ENCODE results near the gene TSPAN5. TPM values are rescaled to one million over a fixed set of nuclear protein-coding genes. Genes with fewer than 3 reads are reported as not detected.
"Not testable (repeated sequence)": the region's sequence is repeated elsewhere in the genome, so short reads cannot be mapped to it uniquely, and the experiment has no call there.

Gene TSPAN5
- total RNA-seq, 1 donor from 2014 or later, result 24.9 TPM

- TF ChIP-seq CTCF (conservative IDR thresholded peaks at IDR 0.05; ENCODE audit: low read depth, low read length), result no peak
- DNase-seq (ENCODE audit: low read depth), result no peak
- no peak overlapping the region for H3K4me3 ChIP-seq (ENCODE audit: low read depth, low read length)
These were observed 188.0 kb downstream of the TSPAN5 start for GRCh38 chr4:98470366-98470765.

- no peak for TF ChIP-seq CTCF (conservative IDR thresholded peaks at IDR 0.05; ENCODE audit: low read depth, low read length)
- H3K4me3 ChIP-seq (ENCODE audit: low read depth, low read length), result no peak overlapping the region
- DNase-seq (ENCODE audit: low read depth), result no peak
These were observed 188.6 kb downstream of the TSPAN5 start for GRCh38 chr4:98469771-98470170.

GRCh38 chr4:98468709-98469108 lies 189.7 kb downstream of the TSPAN5 start:
- no peak overlapping the region for H3K4me3 ChIP-seq (ENCODE audit: low read depth, low read length)
- DNase-seq (ENCODE audit: low read depth), result no peak
- TF ChIP-seq CTCF (conservative IDR thresholded peaks at IDR 0.05; ENCODE audit: low read depth, low read length), result no peak

- DNase-seq (ENCODE audit: low read depth), result peak; percentile 72
- H3K4me3 ChIP-seq (ENCODE audit: low read depth, low read length), result peak overlapping the region; percentile 54
- peak; percentile 83 for TF ChIP-seq CTCF (conservative IDR thresholded peaks at IDR 0.05; ENCODE audit: low read depth, low read length)
These were observed 190.8 kb downstream of the TSPAN5 start for GRCh38 chr4:98467627-98468072.

- TF ChIP-seq CTCF (conservative IDR thresholded peaks at IDR 0.05; ENCODE audit: low read depth, low read length), result no peak
- H3K4me3 ChIP-seq (ENCODE audit: low read depth, low read length), result no peak overlapping the region
- DNase-seq (ENCODE audit: low read depth), result no peak
These were observed 191.4 kb downstream of the TSPAN5 start for GRCh38 chr4:98466868-98467599.

GRCh38 chr4:98462487-98462886 lies 195.9 kb downstream of the TSPAN5 start:
- H3K4me3 ChIP-seq (ENCODE audit: low read depth, low read length), result no peak overlapping the region
- TF ChIP-seq CTCF (conservative IDR thresholded peaks at IDR 0.05; ENCODE audit: low read depth, low read length), result no peak
- DNase-seq (ENCODE audit: low read depth), result no peak

- DNase-seq (ENCODE audit: low read depth), result not testable (repeated sequence)
These were observed 197.1 kb downstream of the TSPAN5 start for GRCh38 chr4:98461121-98461865.

GRCh38 chr4:98457422-98457821 lies 201.0 kb downstream of the TSPAN5 start:
- DNase-seq (ENCODE audit: low read depth); H3K4me3 ChIP-seq (ENCODE audit: low read depth, low read length): not testable (repeated sequence)

More at GRCh38 chr4:98461121-98461865, 197.1 kb downstream of the TSPAN5 start:
- H3K4me3 ChIP-seq (ENCODE audit: low read depth, low read length), result not testable (repeated sequence)

All from epithelial cell of proximal tubule (primary cell).